ENCODE data around the gene MICAL3. TPM values are rescaled to one million over a fixed set of nuclear protein-coding genes. Genes with fewer than 3 reads are reported as not detected.

Gene MICAL3
- polyA plus RNA-seq, 3 donors: 0.23 to 0.84 TPM; not detected in 1

GRCh38 chr22:17954860-17955587 is 69.3 kb downstream of the MICAL3 start:
- Histone ChIP-seq H3K27me3 (ENCODE audit: control insufficient read depth in 2 of 2, insufficient read depth in 2 of 2, low read length in 2 of 2) (no peaks in the 10 kb centered on the region), H3K9ac (ENCODE audit: insufficient read depth, low read length, poor library complexity, severe bottlenecking) (no peak overlapping the region), H3K4me2 (replicated peaks; ENCODE audit: extremely low read depth, low read length, poor library complexity, severe bottlenecking) (no peak overlapping the region), H3K27ac (ENCODE audit: low read depth in 1 of 2, low read length in 2 of 2) (no peak overlapping the region), H3K4me1 (ENCODE audit: control insufficient read depth in 1 of 2, insufficient read depth in 2 of 2, low read length in 2 of 2) (no peaks in the 10 kb centered on the region), H3K9me3 (replicated peaks in 1 of 2; ENCODE audit: control insufficient read depth in 1 of 2, insufficient read depth in 1 of 2, low read length in 2 of 2) (no peaks in the 10 kb centered on the region), H2AFZ (ENCODE audit: insufficient read depth, low read depth, low read length, poor library complexity, severe bottlenecking) (no peak overlapping the region), H3K4me3 (replicated peaks in 1 of 3; ENCODE audit: low read depth in 2 of 3, low read length in 3 of 3) (no peak overlapping the region), H3K36me3 (replicated peaks in 1 of 2; ENCODE audit: control insufficient read depth in 1 of 2, insufficient read depth in 2 of 2, low read length in 2 of 2) (no peaks in the 10 kb centered on the region), H4K20me1 (ENCODE audit: insufficient read depth, low read length) (no peaks in the 10 kb centered on the region), H3K79me2 (ENCODE audit: insufficient read depth, low read length) (no peaks in the 10 kb centered on the region)
- no peak for DNase-seq
- peaks cover 0 to 2% (median 0%) of the 10 kb centered on the region in 3 donors for H3K27me3 Mint-ChIP-seq (ENCODE audit: low read depth in 3 of 3)
- no peaks in the 10 kb centered on the region for H3K36me3 Mint-ChIP-seq
- TF ChIP-seq CTCF (IDR thresholded peaks at IDR 0.05): no peak
- peaks cover 0 to 1% (median 0%) of the 10 kb centered on the region in 7 donors for H3K9me3 Mint-ChIP-seq
- H3K27ac Mint-ChIP-seq: no peak overlapping the region
- H3K4me3 Mint-ChIP-seq: no peak overlapping the region
- WGBS (ENCODE audit: insufficient coverage): 97% methylated on average over 3 of the region's 8 CpGs
- intact Hi-C loops (cut with micrococcal nuclease): no loop called here
- peaks cover 7% of the 10 kb centered on the region for H3K4me1 Mint-ChIP-seq

GRCh38 chr22:17954200-17954859 is 70.0 kb downstream of the MICAL3 start:
- Mint-ChIP-seq H3K36me3 (no peaks in the 10 kb centered on the region), H3K27ac (no peak overlapping the region), H3K4me3 (no peak overlapping the region), H3K27me3 (ENCODE audit: low read depth in 3 of 3) (peaks cover 0 to 2% (median 0%) of the 10 kb centered on the region in 3 donors), H3K4me1 (peaks cover 7% of the 10 kb centered on the region), H3K9me3 (peaks cover 0 to 3% (median 0%) of the 10 kb centered on the region in 7 donors)
- no peak for DNase-seq
- intact Hi-C loops (cut with micrococcal nuclease): no loop called here
- Histone ChIP-seq H3K9ac (ENCODE audit: insufficient read depth, low read length, poor library complexity, severe bottlenecking) (no peak overlapping the region), H3K4me1 (ENCODE audit: control insufficient read depth in 1 of 2, insufficient read depth in 2 of 2, low read length in 2 of 2) (no peaks in the 10 kb centered on the region), H2AFZ (ENCODE audit: insufficient read depth, low read depth, low read length, poor library complexity, severe bottlenecking) (no peak overlapping the region), H4K20me1 (ENCODE audit: insufficient read depth, low read length) (no peaks in the 10 kb centered on the region), H3K36me3 (replicated peaks in 1 of 2; ENCODE audit: control insufficient read depth in 1 of 2, insufficient read depth in 2 of 2, low read length in 2 of 2) (no peaks in the 10 kb centered on the region), H3K4me3 (replicated peaks in 1 of 3; ENCODE audit: low read depth in 2 of 3, low read length in 3 of 3) (no peak overlapping the region), H3K27ac (ENCODE audit: low read depth in 1 of 2, low read length in 2 of 2) (no peak overlapping the region), H3K27me3 (ENCODE audit: control insufficient read depth in 2 of 2, insufficient read depth in 2 of 2, low read length in 2 of 2) (no peaks in the 10 kb centered on the region), H3K79me2 (ENCODE audit: insufficient read depth, low read length) (no peaks in the 10 kb centered on the region), H3K9me3 (replicated peaks in 1 of 2; ENCODE audit: control insufficient read depth in 1 of 2, insufficient read depth in 1 of 2, low read length in 2 of 2) (no peaks in the 10 kb centered on the region), H3K4me2 (replicated peaks; ENCODE audit: extremely low read depth, low read length, poor library complexity, severe bottlenecking) (no peak overlapping the region)
- TF ChIP-seq CTCF (IDR thresholded peaks at IDR 0.05): no peak
- 100% methylated on average over 5 of the region's 10 CpGs for WGBS (ENCODE audit: insufficient coverage)

Data from CD14-positive monocyte (primary cell).